AG04450 (cell line): ENCODE results near the gene PCDHGA5. TPM values are rescaled to one million over a fixed set of nuclear protein-coding genes. Genes with fewer than 3 reads are reported as not detected.
"Not testable (repeated sequence)": the region's sequence is repeated elsewhere in the genome, so short reads cannot be mapped to it uniquely, and the experiment has no call there.

Source experiments
- CTCF ChIA-PET: fragments of 300-600, 350-600 bp; formaldehyde crosslinking; extraction: SDS; loops from one replicate; lab custom pipeline; 2022; ENCODE audit warnings: antibody characterized with exemption, inconsistent platforms; lab: Charles Lee
- POLR2A ChIA-PET: fragments of 350-600 bp; formaldehyde crosslinking; extraction: SDS; loops from one replicate; lab custom pipeline; 2021; ENCODE audit warnings: antibody characterized with exemption, inconsistent platforms; lab: Yijun Ruan, JAX
- DNase-seq: peaks from one replicate; pipeline ENCODE4 v3.0.0-alpha.2; 2011; ENCODE audit warnings: low read depth, low spot score
- H3K27ac ChIP-seq: one replicate; pipeline ENCODE4 v1.5.1; 2012; ENCODE audit warnings: low read depth, low read length, control low read depth
- H3K27me3 ChIP-seq: one replicate; pipeline ENCODE4 v1.6.0; 2012; ENCODE audit warnings: low read length; ENCODE audit not compliant: control insufficient read depth, insufficient read depth
- H3K4me3 ChIP-seq: 2 replicates; pipeline ENCODE4 v1.5.1; 2011; ENCODE audit warnings: mild to moderate bottlenecking, low read depth, low read length, control low read depth
- H3K9me3 ChIP-seq: 2 replicates; pipeline ENCODE4 v1.5.1; 2012; ENCODE audit warnings: low read length; ENCODE audit not compliant: control insufficient read depth, insufficient read depth
- polyA plus RNA-seq: library from polyadenylated mRNA; depleted of rRNA; stranded (reverse); fragments of >200 nt; gene quantifications from 2 replicates; pipeline ENCODE4 v1.2.3, GENCODE V29; 2011
- TF ChIP-seq, protein P1 (sequence below): IDR thresholded peaks from 2 replicates; pipeline ENCODE4 v1.5.1; 2011; ENCODE audit warnings: low read depth, low read length, control low read depth, inconsistent platforms

The PCDHGA5 gene
- polyA plus RNA-seq, 1 experiment: 1.4 TPM

GRCh38 chr5:141407790-141408505, 44.0 kb downstream of the PCDHGA5 start, which contains the start of gene PCDHGB6:
PCDHGB6 (plus strand) TSS chr5:141408021; CDS start chr5:141408203, 182 bp downstream.
- Histone ChIP-seq H3K4me3 (peak within 1 kb of the TSS; percentile 35), H3K9me3 (peaks cover 63% of the 10 kb centered on the region)
- DNase-seq, H3K27ac ChIP-seq, POLR2A ChIA-PET, H3K27me3 ChIP-seq: not testable (repeated sequence)
- TF ChIP-seq, protein P1, sequence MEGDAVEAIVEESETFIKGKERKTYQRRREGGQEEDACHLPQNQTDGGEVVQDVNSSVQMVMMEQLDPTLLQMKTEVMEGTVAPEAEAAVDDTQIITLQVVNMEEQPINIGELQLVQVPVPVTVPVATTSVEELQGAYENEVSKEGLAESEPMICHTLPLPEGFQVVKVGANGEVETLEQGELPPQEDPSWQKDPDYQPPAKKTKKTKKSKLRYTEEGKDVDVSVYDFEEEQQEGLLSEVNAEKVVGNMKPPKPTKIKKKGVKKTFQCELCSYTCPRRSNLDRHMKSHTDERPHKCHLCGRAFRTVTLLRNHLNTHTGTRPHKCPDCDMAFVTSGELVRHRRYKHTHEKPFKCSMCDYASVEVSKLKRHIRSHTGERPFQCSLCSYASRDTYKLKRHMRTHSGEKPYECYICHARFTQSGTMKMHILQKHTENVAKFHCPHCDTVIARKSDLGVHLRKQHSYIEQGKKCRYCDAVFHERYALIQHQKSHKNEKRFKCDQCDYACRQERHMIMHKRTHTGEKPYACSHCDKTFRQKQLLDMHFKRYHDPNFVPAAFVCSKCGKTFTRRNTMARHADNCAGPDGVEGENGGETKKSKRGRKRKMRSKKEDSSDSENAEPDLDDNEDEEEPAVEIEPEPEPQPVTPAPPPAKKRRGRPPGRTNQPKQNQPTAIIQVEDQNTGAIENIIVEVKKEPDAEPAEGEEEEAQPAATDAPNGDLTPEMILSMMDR: peak; percentile 51
- CTCF ChIA-PET: interaction anchor here (0.9 to 4.7 kb wide), 7 partner anchors 9 to 159 kb away, joined by 3 to 54 read pairs (median 4); partner anchors contain the start of genes PCDHGB3 and PCDHGB7

DNA sequence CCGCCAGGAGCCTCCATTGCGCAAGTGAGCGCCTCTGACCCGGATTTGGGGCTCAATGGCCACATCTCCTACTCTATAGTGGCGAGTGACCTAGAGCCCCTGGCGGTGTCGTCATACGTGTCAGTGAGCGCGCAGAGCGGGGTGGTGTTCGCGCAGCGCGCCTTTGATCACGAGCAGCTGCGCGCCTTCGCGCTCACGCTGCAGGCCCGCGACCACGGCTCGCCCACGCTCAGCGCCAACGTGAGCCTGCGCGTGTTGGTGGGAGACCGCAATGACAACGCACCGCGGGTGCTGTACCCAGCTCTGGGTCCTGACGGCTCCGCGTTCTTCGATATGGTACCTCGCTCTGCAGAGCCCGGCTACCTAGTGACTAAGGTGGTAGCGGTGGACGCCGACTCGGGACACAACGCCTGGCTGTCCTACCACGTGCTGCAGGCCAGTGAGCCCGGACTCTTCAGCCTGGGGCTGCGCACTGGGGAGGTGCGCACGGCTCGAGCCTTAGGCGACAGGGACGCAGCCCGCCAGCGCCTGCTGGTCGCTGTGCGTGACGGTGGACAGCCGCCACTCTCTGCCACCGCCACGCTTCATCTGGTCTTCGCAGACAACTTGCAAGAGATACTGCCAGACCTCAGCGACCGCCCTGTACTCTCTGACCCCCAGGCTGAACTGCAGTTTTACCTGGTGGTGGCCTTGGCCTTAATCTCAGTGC, 45.8 kb downstream of the PCDHGA5 start:
- DNase-seq: no peak
- H3K9me3 ChIP-seq: peaks cover 63% of the 10 kb centered on the region
- TF ChIP-seq, protein P1: no peak
- POLR2A ChIA-PET: no interaction called here
- CTCF ChIA-PET: interaction anchor here (0.7 to 5.0 kb wide), 2 partner anchors 11 to 149 kb away, joined by 5 to 178 read pairs; partner anchors contain the start of gene PCDHGA11
- no peaks in the 10 kb centered on the region for H3K27me3 ChIP-seq
- no peak overlapping the region for H3K27ac ChIP-seq
- no peak overlapping the region for H3K4me3 ChIP-seq

GRCh38 chr5:141411575-141411974, 47.6 kb downstream of the PCDHGA5 start:
- Histone ChIP-seq H3K27ac (no peak overlapping the region), H3K9me3 (peaks cover 58% of the 10 kb centered on the region), H3K27me3 (no peaks in the 10 kb centered on the region), H3K4me3 (no peak overlapping the region)
- TF ChIP-seq, protein P1: no peak
- ChIA-PET CTCF (interaction anchor here (0.6 to 5.0 kb wide), 5 partner anchors 22 to 152 kb away, joined by 4 to 178 read pairs (median 9); partner anchors contain the start of genes PCDHGA1 and PCDHGB3), POLR2A (interaction anchor here (0.7 kb wide), 1 partner anchor 698 kb away, joined by 3 read pairs; no protein-coding TSS in a partner anchor)
- DNase-seq: no peak

- ChIA-PET CTCF (interaction anchor here (0.7 to 5.0 kb wide), 33 partner anchors 8 to 178 kb away, joined by 3 to 178 read pairs (median 4); partner anchors contain the start of genes PCDHGA1, PCDHGA11, PCDHGA12 and PCDHGA4), POLR2A (interaction anchor here (0.9 to 1.8 kb wide), 3 partner anchors 112 to 151 kb away, joined by 3 to 5 read pairs (median 4); no protein-coding TSS in a partner anchor)
- DNase-seq: no peak
- Histone ChIP-seq H3K27ac (peak within 1 kb of the TSS; percentile 52), H3K27me3 (no peaks in the 10 kb centered on the region), H3K9me3 (peaks cover 62% of the 10 kb centered on the region), H3K4me3 (peak within 1 kb of the TSS; percentile 58)
- TF ChIP-seq, protein P1: peak; percentile 77
Observed at GRCh38 chr5:141412854-141413539, 49.0 kb downstream of the PCDHGA5 start, which contains the start of gene PCDHGA10. PCDHGA10 (plus strand) TSS chr5:141412987; CDS start chr5:141413176, 189 bp downstream.
